Measurements from ENCODE around the gene ADAMTS10.
"Not testable (repeated sequence)": the region's sequence is repeated elsewhere in the genome, so short reads cannot be mapped to it uniquely, and the experiment has no call there.

ADAMTS10 gene

GRCh38 chr19:8566855-8567254 lies 43.7 kb downstream of the ADAMTS10 start:
- DNase-seq (ENCODE audit: low read depth in 4 of 4, low spot score in 1 of 4), result no peak

GRCh38 chr19:8564866-8565265 lies 45.6 kb downstream of the ADAMTS10 start:
- not testable (repeated sequence) for DNase-seq (ENCODE audit: low read depth in 4 of 4, low spot score in 1 of 4)

DNA sequence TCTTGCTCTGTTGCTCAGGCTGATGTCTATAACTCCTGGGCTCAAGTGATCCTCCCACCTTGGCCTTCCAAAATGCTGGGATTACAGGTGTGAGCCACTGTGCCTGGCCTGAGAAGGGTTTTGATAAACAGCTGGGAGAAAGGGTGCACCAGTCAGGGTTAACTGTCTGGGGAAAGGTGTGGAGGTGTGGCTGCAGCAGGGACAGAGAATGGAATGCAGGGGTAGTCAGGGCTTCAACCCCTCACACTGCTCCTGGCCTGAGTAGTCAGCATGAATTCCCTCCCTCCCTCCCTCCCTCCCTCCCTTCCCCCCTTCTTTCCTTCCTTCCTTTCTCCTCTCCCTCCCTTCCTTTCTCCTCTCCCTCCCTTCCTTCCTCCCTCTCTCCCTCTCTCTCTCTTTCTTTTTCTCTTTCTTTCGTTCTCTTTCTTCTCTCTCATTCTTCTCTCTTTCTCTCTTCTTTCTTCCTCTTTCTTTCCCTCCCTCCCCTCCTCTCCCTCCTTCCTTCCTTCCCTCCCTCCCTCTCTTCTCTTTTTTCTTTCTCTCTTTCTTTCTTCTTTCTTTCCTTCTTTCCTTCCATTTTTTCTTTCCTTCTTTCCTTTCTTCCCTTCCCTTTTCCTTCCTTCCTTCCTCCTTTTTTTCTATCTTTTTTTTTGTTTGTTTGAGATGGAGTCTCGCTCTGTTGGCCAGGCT lies 49.3 kb downstream of the ADAMTS10 start:
- DNase-seq (ENCODE audit: low read depth in 4 of 4, low spot score in 1 of 4), result no peak

DNA sequence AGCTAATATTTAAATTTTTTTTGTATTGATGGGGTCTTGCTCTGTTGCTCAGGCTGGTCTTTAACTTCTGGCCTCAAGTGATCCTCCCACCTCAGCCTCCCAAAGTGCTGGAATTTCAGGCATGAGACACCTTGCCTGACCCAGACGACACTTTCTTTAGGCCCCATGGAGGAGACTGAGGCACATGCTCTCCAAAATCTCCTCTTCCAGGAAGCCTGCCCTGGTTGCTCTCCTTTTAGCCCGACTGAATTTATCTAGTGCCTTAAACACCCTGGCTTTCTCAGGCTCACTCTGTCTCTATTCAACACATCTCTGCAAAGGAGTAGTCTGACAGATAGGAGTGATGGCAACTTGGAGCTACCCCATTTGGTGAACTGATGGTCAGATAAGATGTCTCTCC lies 52.2 kb downstream of the ADAMTS10 start:
- no peak for DNase-seq (ENCODE audit: low read depth in 4 of 4, low spot score in 1 of 4)

GRCh38 chr19:8557642-8558238 lies 52.8 kb downstream of the ADAMTS10 start:
- no peak for DNase-seq (ENCODE audit: low read depth in 4 of 4, low spot score in 1 of 4)

GRCh38 chr19:8553729-8554128 lies 56.8 kb downstream of the ADAMTS10 start:
- not testable (repeated sequence) for DNase-seq (ENCODE audit: low read depth in 4 of 4, low spot score in 1 of 4)

- DNase-seq (ENCODE audit: low read depth in 4 of 4, low spot score in 1 of 4), result no peak
Measured at GRCh38 chr19:8552810-8553209, 57.7 kb downstream of the ADAMTS10 start.

DNA sequence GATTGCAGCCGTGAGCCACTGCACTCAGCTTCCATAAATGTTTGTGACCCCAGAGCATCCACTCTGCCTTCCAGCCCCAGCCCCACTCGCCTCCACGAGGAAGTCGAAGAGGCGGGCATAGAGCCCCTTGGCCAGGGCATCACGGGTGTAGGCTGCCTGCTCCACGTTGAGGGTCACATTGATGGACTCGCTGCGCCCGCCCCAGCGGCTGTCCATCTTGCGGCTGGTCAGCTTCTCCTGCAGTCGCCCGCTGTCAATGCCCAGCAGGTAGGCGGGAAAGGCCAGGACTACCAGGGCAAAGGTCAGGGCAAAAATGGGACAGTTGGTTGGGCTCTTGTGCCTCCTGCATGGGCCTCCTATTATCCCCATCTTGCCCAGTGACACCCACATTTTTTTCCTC lies 60.4 kb downstream of the ADAMTS10 start:
- DNase-seq (ENCODE audit: low read depth in 4 of 4, low spot score in 1 of 4), result no peak

- DNase-seq (ENCODE audit: low read depth in 4 of 4, low spot score in 1 of 4), result no peak
Measured at GRCh38 chr19:8545743-8546142, 64.8 kb downstream of the ADAMTS10 start.

DNA sequence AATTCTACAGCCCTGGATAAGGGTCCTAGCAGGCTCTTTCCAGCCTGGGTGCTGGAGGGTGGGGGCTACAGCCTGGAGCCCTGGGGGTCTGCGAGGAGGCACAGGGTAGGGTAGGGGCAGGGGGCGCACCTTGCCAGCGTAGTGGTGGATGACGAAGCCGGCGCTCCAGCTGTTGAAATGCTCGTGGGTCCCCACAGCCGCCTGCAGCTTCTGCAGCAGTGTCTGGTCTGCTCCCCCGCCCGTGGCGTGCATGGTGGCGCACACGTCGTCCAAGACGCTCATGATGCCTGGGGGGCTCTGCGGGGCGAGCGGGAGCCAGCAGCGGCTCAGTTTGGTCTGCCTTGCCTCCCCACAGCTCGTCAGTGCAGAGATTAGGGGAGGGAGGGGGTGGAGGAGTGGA lies 66.3 kb downstream of the ADAMTS10 start:
- no peak for DNase-seq (ENCODE audit: low read depth in 4 of 4, low spot score in 1 of 4)

DNA sequence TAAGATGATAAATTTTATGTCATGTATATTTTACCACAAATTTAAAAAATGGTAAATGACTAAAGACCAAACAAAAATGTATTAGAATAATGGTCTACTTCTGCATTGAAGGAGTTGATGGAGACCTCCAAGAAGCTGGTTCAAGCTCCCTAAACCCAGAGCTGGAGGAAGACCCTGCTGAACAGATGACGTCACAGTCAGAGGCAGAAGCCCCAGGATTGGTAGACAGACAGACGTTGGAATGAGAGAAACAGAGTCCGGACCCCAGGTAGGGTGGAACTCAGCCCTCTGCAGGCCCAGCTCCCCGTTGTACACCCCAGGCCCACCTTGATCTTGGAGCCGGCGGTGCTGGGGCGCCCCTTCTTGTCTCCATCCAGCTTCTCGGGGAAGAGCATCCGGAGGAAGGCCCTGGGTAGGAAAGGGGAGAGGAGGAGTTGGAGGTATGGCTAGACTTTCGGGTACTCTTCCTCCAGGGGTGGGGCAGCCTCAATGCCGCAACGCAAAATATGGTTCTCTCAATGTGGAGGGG lies 70.8 kb downstream of the ADAMTS10 start:
- no peak for DNase-seq (ENCODE audit: low read depth in 4 of 4, low spot score in 1 of 4)

- no peak for DNase-seq (ENCODE audit: low read depth in 4 of 4, low spot score in 1 of 4)
Measured at GRCh38 chr19:8537099-8537498, 73.4 kb downstream of the ADAMTS10 start.

DNA sequence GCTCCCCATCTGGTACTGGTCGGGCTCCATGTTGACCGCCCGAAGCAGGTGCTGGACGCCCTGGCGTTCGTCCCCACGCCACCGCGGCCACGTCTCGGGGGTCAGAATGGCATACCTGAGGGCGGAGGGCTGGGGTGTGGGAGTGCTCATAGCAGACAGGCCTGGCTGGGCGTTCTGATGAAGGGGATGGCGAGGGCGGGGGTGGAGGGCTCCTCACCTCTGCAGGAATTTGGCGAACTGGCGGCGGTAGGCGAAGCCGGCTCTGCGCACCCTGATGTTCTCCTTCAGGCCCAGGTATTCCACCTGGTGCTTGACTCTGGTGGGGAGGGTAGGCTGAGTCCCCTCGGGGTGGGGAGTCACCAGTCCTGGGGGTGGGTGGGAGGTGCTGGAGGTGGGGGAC lies 74.2 kb downstream of the ADAMTS10 start:
- DNase-seq (ENCODE audit: low read depth in 4 of 4, low spot score in 1 of 4), result no peak

DNA sequence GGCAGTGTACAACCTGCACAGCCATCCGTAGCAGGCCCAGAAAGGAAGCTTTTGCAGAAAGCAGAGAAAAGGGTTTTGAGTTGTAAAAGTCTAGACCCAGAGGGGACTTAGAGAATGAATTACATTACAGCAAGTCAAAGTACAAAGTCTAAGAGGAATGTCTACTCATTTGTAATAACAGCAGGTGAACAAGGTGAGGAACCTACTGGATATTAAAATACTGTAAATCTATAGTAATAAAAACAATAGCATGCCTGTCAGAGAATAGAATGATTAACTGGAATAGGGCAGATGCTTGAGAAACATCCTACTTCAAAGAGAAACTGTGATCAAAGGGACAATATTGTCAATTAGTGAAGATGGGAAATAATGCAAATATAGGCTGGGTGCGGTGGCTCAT lies 78.3 kb downstream of the ADAMTS10 start:
- no peak for DNase-seq (ENCODE audit: low read depth in 4 of 4, low spot score in 1 of 4)

- DNase-seq (ENCODE audit: low read depth in 4 of 4, low spot score in 1 of 4), result no peak
Measured at GRCh38 chr19:8531470-8531869, 79.0 kb downstream of the ADAMTS10 start.
